Measurements from ENCODE around the gene GJC1. TPM values are rescaled to one million over a fixed set of nuclear protein-coding genes. Genes with fewer than 3 reads are reported as not detected.

GJC1 gene
- total and polyA plus RNA-seq, 2 of the 8 experiments (the other 6 are each of a cell fraction or from before 2014, with no cell fraction given): 29.1 to 154 TPM

- H3K23me2 ChIP-seq (ENCODE audit: low read depth, low read length): no peaks in the 10 kb centered on the region
- no peaks in the 10 kb centered on the region for H3K4me1 ChIP-seq (replicated peaks in 1 of 4; ENCODE audit: control insufficient read depth in 3 of 4, insufficient read depth in 4 of 4, low read length in 3 of 4)
- no peak overlapping the region for H3K4ac ChIP-seq (replicated peaks; ENCODE audit: insufficient read length, low read depth, low read length)
- no peak overlapping the region for H2BK20ac ChIP-seq (ENCODE audit: low read length)
- no peaks in the 10 kb centered on the region for H3K79me2 ChIP-seq (ENCODE audit: control insufficient read depth in 1 of 2, insufficient read depth in 2 of 2, low read length in 2 of 2)
- peaks cover 3% of the 10 kb centered on the region; the same call in 1 of the 2 replicates for H3K79me1 ChIP-seq (ENCODE audit: low read depth, low read length)
- H3K56ac ChIP-seq (replicated peaks; ENCODE audit: insufficient read length, low read depth, low read length): no peak overlapping the region
- H3K9me3 ChIP-seq (ENCODE audit: insufficient read depth in 2 of 2, low read depth in 1 of 2, low read length in 1 of 2): no peaks in the 10 kb centered on the region
- DNase-seq (ENCODE audit: low read depth in 1 of 2, low spot score in 2 of 2): no peak
- H3K14ac ChIP-seq (ENCODE audit: insufficient read length): no peak overlapping the region
- no peak overlapping the region for H4K8ac ChIP-seq (ENCODE audit: extremely low read depth, insufficient read depth, low read length)
- H4K5ac ChIP-seq (ENCODE audit: insufficient read length, low read depth, low read length): no peak overlapping the region
- ChIA-PET POLR2A (ENCODE audit: partially characterized antibody) (no interaction called here), CTCF (ENCODE audit: partially characterized antibody) (interaction anchor here (11.2 to 28.4 kb wide), 3 partner anchors 10 to 97 kb away, joined by 141 to 577 read pairs (median 154); no protein-coding TSS in a partner anchor)
- no peak overlapping the region for H3K4me2 ChIP-seq (ENCODE audit: insufficient read depth in 1 of 2, low read depth in 2 of 2, low read length in 2 of 2)
- H3K18ac ChIP-seq (ENCODE audit: extremely low read depth, low read length): no peak overlapping the region
- H2BK15ac ChIP-seq (ENCODE audit: low read length): no peak overlapping the region
- H2BK12ac ChIP-seq (ENCODE audit: low read depth, low read length): no peak overlapping the region
- H4K20me1 ChIP-seq (replicated peaks in 1 of 2; ENCODE audit: control insufficient read depth in 1 of 2, insufficient read depth in 2 of 2, low read length in 2 of 2): peaks cover 0 to 2% of the 10 kb centered on the region in 2 experiments
- no peak overlapping the region for H2BK5ac ChIP-seq (ENCODE audit: low read depth, low read length)
- FAIRE-seq: no peak
- no peak overlapping the region for H2AFZ ChIP-seq (ENCODE audit: low read length)
- H2AK5ac ChIP-seq (ENCODE audit: low read depth, low read length): no peak overlapping the region
- no peak overlapping the region for H3K23ac ChIP-seq (ENCODE audit: insufficient read length)
- no peak overlapping the region for H4K91ac ChIP-seq (replicated peaks; ENCODE audit: insufficient read length, low read length)
- H3K4me3 ChIP-seq (ENCODE audit: extremely low read depth in 1 of 4, insufficient read depth in 2 of 4, low read depth in 3 of 4, low read length in 4 of 4): no peak overlapping the region
- H3K9ac ChIP-seq (replicated peaks in 1 of 4; ENCODE audit: extremely low read depth in 1 of 4, low read depth in 3 of 4, low read length in 3 of 4): no peak overlapping the region
- H3K27me3 ChIP-seq (replicated peaks in 1 of 4; ENCODE audit: control insufficient read depth in 3 of 4, extremely low read depth in 1 of 4, insufficient read depth in 3 of 4, low read length in 3 of 4): no peaks in the 10 kb centered on the region
- H3K27ac ChIP-seq (ENCODE audit: low read depth, low read length): no peak overlapping the region
- H2BK120ac ChIP-seq (replicated peaks; ENCODE audit: low read depth, low read length): no peak overlapping the region
- H3K36me3 ChIP-seq (ENCODE audit: control insufficient read depth in 2 of 4, insufficient read depth in 4 of 4, low read length in 3 of 4): peaks cover 23 to 71% (median 49%) of the 10 kb centered on the region in 4 experiments
- WGBS, 2 experiments (ENCODE audit: extremely low coverage in 1 of 2, insufficient coverage in 1 of 2, insufficient read length in 1 of 2, insufficient replicate concordance in 2 of 2, low coverage in 1 of 2, low lambda C conversion rate in 2 of 2, missing lambda C conversion rate in 1 of 2): 96% methylated on average over 12 of the region's 12 CpGs; no CpG with 5 or more reads in 1 of the 2 experiments
- TF ChIP-seq FOSL1 (IDR thresholded peaks at IDR 0.05; ENCODE audit: insufficient read depth, low read depth, low read length) (no peak), CBX5 (IDR thresholded peaks at IDR 0.05; ENCODE audit: low read depth, low read length) (no peak), GTF2F1 (IDR thresholded peaks at IDR 0.05; ENCODE audit: borderline replicate concordance, low read depth, low read length) (no peak), YY1 (IDR thresholded peaks at IDR 0.05; ENCODE audit: low read depth, low read length) (no peak), SAP30 (IDR thresholded peaks at IDR 0.05; ENCODE audit: insufficient read depth, insufficient replicate concordance, low read length) (no peak), SP1 (IDR thresholded peaks at IDR 0.05; ENCODE audit: low read depth, low read length) (no peak), RFX5 (IDR thresholded peaks at IDR 0.05; ENCODE audit: borderline replicate concordance, low read depth, low read length) (no peak), SP2 (IDR thresholded peaks at IDR 0.05; ENCODE audit: low read length) (no peak), PHF8 (conservative IDR thresholded peaks at IDR 0.05; ENCODE audit: low read depth, low read length) (no peak), TCF12 (IDR thresholded peaks at IDR 0.05; ENCODE audit: low read depth, low read length) (no peak), SRF (IDR thresholded peaks at IDR 0.05; ENCODE audit: low read depth, low read length) (no peak), CHD2 (IDR thresholded peaks at IDR 0.05; ENCODE audit: low read length) (no peak)
- TF ChIP-seq, protein P1, sequence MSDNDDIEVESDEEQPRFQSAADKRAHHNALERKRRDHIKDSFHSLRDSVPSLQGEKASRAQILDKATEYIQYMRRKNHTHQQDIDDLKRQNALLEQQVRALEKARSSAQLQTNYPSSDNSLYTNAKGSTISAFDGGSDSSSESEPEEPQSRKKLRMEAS (IDR thresholded peaks at IDR 0.05): no peak
Measured at GRCh38 chr17:44871556-44871955, 41.5 kb upstream of the GJC1 start.

Data from H1 (cell line).